ENCODE results near the gene GFRA1. TPM values are rescaled to one million over a fixed set of nuclear protein-coding genes. Genes with fewer than 3 reads are reported as not detected.

Gene GFRA1
- total and polyA plus RNA-seq, 12 donors = 0.38 to 9.3 (median 1.7) TPM

DNA sequence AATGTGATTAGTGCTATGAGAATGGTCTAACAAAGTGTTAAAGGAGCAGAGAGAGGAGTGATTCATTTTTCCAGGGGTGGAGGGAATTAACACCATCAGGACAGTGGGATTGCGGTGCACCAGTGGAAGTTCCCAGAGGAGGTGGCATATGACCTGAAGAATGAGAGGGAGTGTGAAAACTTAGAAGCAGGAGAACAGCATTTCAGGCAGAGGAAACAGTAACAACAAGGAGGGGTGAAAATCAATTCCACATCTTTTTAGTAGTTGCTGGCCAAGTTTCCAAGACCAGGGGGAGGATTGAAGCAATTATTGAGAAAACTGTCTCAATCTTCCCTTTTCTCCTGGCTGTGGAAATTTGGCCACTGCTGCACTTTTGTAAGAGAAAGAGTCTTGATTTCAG is 27.5 kb upstream of the GFRA1 start:
- ATAC-seq (no peak), DNase-seq (no peak)
- intact Hi-C loops (cut with DNase I) = no loop called here
- TF ChIP-seq, protein P1, sequence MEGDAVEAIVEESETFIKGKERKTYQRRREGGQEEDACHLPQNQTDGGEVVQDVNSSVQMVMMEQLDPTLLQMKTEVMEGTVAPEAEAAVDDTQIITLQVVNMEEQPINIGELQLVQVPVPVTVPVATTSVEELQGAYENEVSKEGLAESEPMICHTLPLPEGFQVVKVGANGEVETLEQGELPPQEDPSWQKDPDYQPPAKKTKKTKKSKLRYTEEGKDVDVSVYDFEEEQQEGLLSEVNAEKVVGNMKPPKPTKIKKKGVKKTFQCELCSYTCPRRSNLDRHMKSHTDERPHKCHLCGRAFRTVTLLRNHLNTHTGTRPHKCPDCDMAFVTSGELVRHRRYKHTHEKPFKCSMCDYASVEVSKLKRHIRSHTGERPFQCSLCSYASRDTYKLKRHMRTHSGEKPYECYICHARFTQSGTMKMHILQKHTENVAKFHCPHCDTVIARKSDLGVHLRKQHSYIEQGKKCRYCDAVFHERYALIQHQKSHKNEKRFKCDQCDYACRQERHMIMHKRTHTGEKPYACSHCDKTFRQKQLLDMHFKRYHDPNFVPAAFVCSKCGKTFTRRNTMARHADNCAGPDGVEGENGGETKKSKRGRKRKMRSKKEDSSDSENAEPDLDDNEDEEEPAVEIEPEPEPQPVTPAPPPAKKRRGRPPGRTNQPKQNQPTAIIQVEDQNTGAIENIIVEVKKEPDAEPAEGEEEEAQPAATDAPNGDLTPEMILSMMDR (IDR thresholded peaks at IDR 0.05) = no peak
- Histone ChIP-seq H3K4me3 (no peak overlapping the region), H3K9me3 (peaks cover 0 to 12% (median 0%) of the 10 kb centered on the region in 11 donors), H3K27ac (no peak overlapping the region), H3K4me1 (no peaks in the 10 kb centered on the region), H3K27me3 (peaks cover 0 to 3% (median 0%) of the 10 kb centered on the region in 7 donors), H3K36me3 (no peaks in the 10 kb centered on the region)
- WGBS, 2 donors = 43 to 47% methylated on average over 1 of the region's 1 CpG

DNA sequence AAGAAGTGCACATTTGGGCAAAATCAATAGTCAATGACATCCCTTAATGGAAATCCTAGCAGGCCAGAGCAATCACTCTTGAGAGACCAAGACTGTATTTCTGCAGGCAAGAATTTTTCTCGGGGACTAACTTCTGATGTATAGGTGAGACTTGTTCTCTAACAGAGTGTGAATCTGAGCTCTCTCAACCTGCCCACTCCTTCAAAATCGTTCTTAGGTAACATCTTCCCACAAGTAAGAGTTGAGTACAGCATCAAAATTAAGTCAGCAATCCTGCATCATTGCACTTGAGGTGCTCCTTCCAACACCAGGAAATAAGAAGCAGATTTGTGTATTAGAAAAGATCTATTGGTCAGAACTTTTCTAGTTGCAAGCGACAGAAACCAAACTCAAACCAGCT is 25.6 kb upstream of the GFRA1 start:
- Histone ChIP-seq H3K27me3 (peaks cover 0 to 3% (median 0%) of the 10 kb centered on the region in 7 donors), H3K9me3 (no peaks in the 10 kb centered on the region), H3K4me1 (no peaks in the 10 kb centered on the region), H3K4me3 (no peak overlapping the region), H3K27ac (no peak overlapping the region), H3K36me3 (no peaks in the 10 kb centered on the region)
- TF ChIP-seq, protein P1 (IDR thresholded peaks at IDR 0.05) = no peak
- ATAC-seq (no peak), DNase-seq (no peak)
- intact Hi-C loops (cut with DNase I) = no loop called here
- WGBS, 2 donors = 80 to 81% methylated on average over 3 of the region's 3 CpGs

DNA sequence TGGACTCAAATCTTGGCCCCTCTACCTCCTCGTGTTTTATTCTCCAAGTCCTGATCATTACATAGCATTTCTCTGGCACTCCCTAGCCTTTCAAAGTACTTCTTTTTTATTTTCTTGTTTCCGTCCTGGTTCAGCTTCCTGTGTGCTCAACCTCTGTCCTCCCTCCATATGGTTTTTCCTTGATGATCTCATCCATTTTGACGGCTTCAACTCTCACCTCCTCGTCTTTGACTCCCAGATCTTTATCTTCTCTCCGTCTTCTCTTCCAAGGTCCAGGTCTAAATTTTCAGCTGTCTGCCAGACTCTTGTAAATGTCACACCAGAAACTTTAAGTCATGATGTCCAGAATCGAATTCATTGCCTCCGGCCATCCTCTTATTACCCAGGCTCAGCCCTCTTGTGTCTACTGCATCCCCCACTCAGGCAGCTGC is 23.3 kb upstream of the GFRA1 start:
- intact Hi-C loops (cut with DNase I) = no loop called here
- Histone ChIP-seq H3K4me3 (no peak overlapping the region), H3K9me3 (no peaks in the 10 kb centered on the region), H3K27me3 (peaks cover 0 to 3% (median 0%) of the 10 kb centered on the region in 7 donors), H3K27ac (no peak overlapping the region), H3K4me1 (no peaks in the 10 kb centered on the region), H3K36me3 (no peaks in the 10 kb centered on the region)
- ATAC-seq (no peak), DNase-seq (no peak)
- TF ChIP-seq, protein P1 (IDR thresholded peaks at IDR 0.05) = no peak
- WGBS, 2 donors = 47 to 52% methylated on average over 7 of the region's 7 CpGs

DNA sequence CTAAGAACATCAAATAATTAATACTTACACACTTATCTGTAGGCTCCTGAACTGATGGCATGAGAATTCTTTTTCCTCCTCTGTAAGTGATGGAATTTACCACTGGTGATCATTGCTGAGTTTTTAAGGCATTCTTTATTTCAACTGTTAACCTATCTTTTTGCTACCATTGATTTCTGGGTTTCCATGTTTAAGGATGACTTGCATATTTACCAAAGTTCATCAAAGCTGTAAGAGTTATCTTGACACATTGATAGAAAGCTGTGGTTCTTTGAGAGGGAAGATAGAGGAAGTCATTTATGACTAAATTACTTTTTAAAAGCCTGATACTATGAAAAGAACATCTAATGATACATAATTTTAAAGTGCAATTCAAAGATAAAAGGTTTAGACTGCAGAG is 19.5 kb upstream of the GFRA1 start:
- Histone ChIP-seq H3K4me1 (no peaks in the 10 kb centered on the region), H3K4me3 (no peak overlapping the region), H3K9me3 (no peaks in the 10 kb centered on the region), H3K36me3 (no peaks in the 10 kb centered on the region), H3K27me3 (peaks cover 0 to 8% (median 0%) of the 10 kb centered on the region in 7 donors), H3K27ac (no peak overlapping the region)
- TF ChIP-seq, protein P1 (IDR thresholded peaks at IDR 0.05) = no peak
- intact Hi-C loops (cut with DNase I) = no loop called here
- ATAC-seq (no peak), DNase-seq (no peak)
